ENCODE data around the gene MTFR2. TPM values are rescaled to one million over a fixed set of nuclear protein-coding genes. Genes with fewer than 3 reads are reported as not detected.
"Not testable (repeated sequence)": the region's sequence is repeated elsewhere in the genome, so short reads cannot be mapped to it uniquely, and the experiment has no call there.

Gene MTFR2
- total RNA-seq, 2 experiments from 2014 or later = 23.2 to 24.3 TPM

- ChIA-PET POLR2A (interaction anchor here (3.9 kb wide), 1 partner anchor 39 kb away, joined by 39 read pairs; the partner anchor contains the start of gene BCLAF1), CTCF (no interaction called here)
Measured at GRCh38 chr6:136249336-136249735, 775 bp downstream of the MTFR2 start.

- ChIA-PET CTCF (interaction anchor here (0.7 kb wide), 1 partner anchor 42 kb away, joined by 3 read pairs; no protein-coding TSS in a partner anchor), POLR2A (no interaction called here)
Measured at GRCh38 chr6:136244061-136244616, 6.0 kb downstream of the MTFR2 start.

- POLR2A ChIA-PET = no interaction called here
- CTCF ChIA-PET = interaction anchor here (1.4 kb wide), 1 partner anchor 10 kb away, joined by 4 read pairs; no protein-coding TSS in a partner anchor
Measured at GRCh38 chr6:136236466-136237293, 13.4 kb downstream of the MTFR2 start.

GRCh38 chr6:136235233-136235564, 14.9 kb downstream of the MTFR2 start:
- POLR2A ChIA-PET = no interaction called here
- CTCF ChIA-PET = no interaction called here

- CTCF ChIA-PET = no interaction called here
Measured at GRCh38 chr6:136232701-136233100, 17.4 kb downstream of the MTFR2 start.

GRCh38 chr6:136230219-136230853, 19.8 kb downstream of the MTFR2 start:
- ChIA-PET CTCF (interaction anchor here (0.6 kb wide), 1 partner anchor 799 kb away, joined by 3 read pairs; no protein-coding TSS in a partner anchor), POLR2A (no interaction called here)

More at GRCh38 chr6:136232701-136233100, 17.4 kb downstream of the MTFR2 start:
- POLR2A ChIA-PET = no interaction called here

- POLR2A ChIA-PET = interaction anchor here (0.6 kb wide), 1 partner anchor 610 kb away, joined by 3 read pairs; no protein-coding TSS in a partner anchor
- CTCF ChIA-PET = interaction anchor here (1.2 kb wide), 1 partner anchor 721 kb away, joined by 3 read pairs; no protein-coding TSS in a partner anchor
Measured at GRCh38 chr6:136228814-136229213, 21.3 kb downstream of the MTFR2 start.

GRCh38 chr6:136226674-136227377, 23.3 kb downstream of the MTFR2 start:
- CTCF ChIA-PET = interaction anchor here (0.7 to 2.3 kb wide), 13 partner anchors 9 to 767 kb away, joined by 3 to 11 read pairs (median 3); no protein-coding TSS in a partner anchor

GRCh38 chr6:136226027-136226673, 24.0 kb downstream of the MTFR2 start:
- POLR2A ChIA-PET = no interaction called here

More at GRCh38 chr6:136226674-136227377, 23.3 kb downstream of the MTFR2 start:
- POLR2A ChIA-PET = no interaction called here

GRCh38 chr6:136225496-136225895, 24.6 kb downstream of the MTFR2 start:
- POLR2A ChIA-PET = no interaction called here
- CTCF ChIA-PET = interaction anchor here (0.6 to 2.3 kb wide), 8 partner anchors 10 to 710 kb away, joined by 3 to 11 read pairs (median 4); no protein-coding TSS in a partner anchor

More at GRCh38 chr6:136226027-136226673, 24.0 kb downstream of the MTFR2 start:
- CTCF ChIA-PET = interaction anchor here (0.6 to 2.3 kb wide), 16 partner anchors 8 to 767 kb away, joined by 3 to 11 read pairs (median 4); no protein-coding TSS in a partner anchor

- CTCF ChIA-PET, POLR2A ChIA-PET: not testable (repeated sequence)
Measured at GRCh38 chr6:136224974-136225373, 25.1 kb downstream of the MTFR2 start.

GRCh38 chr6:136216503-136217401, 33.4 kb downstream of the MTFR2 start:
- ChIA-PET CTCF (interaction anchor here (0.6 kb wide), 1 partner anchor 1291 kb away, joined by 3 read pairs; no protein-coding TSS in a partner anchor), POLR2A (no interaction called here)

GRCh38 chr6:136213853-136214252, 36.3 kb downstream of the MTFR2 start:
- POLR2A ChIA-PET = no interaction called here
- CTCF ChIA-PET = no interaction called here

- CTCF ChIA-PET = no interaction called here
- POLR2A ChIA-PET = no interaction called here
Measured at GRCh38 chr6:136213012-136213539, 37.0 kb downstream of the MTFR2 start.

- POLR2A ChIA-PET = no interaction called here
- CTCF ChIA-PET = no interaction called here
Measured at GRCh38 chr6:136212608-136213007, 37.5 kb downstream of the MTFR2 start.

GRCh38 chr6:136210398-136211165, 39.5 kb downstream of the MTFR2 start:
- ChIA-PET CTCF (no interaction called here), POLR2A (no interaction called here)

GRCh38 chr6:136209496-136209895, 40.6 kb downstream of the MTFR2 start:
- POLR2A ChIA-PET = no interaction called here
- CTCF ChIA-PET = no interaction called here

All from activated CD8-positive, alpha-beta memory T cell treated with anti-CD3 and anti-CD28 coated beads for 36 hours (primary cell).